GM11168 (cell line): ENCODE data around the gene AMFR.

Source experiments
- in situ Hi-C: fragments of 300-500 bp; cut with MboI; formaldehyde crosslinking; loops from one replicate; pipeline ENCODE4 v1.12.0; 2022; ENCODE audit warnings: low sequenced_read_pairs; ENCODE audit not compliant: unreplicated experiment

Gene AMFR

DNA sequence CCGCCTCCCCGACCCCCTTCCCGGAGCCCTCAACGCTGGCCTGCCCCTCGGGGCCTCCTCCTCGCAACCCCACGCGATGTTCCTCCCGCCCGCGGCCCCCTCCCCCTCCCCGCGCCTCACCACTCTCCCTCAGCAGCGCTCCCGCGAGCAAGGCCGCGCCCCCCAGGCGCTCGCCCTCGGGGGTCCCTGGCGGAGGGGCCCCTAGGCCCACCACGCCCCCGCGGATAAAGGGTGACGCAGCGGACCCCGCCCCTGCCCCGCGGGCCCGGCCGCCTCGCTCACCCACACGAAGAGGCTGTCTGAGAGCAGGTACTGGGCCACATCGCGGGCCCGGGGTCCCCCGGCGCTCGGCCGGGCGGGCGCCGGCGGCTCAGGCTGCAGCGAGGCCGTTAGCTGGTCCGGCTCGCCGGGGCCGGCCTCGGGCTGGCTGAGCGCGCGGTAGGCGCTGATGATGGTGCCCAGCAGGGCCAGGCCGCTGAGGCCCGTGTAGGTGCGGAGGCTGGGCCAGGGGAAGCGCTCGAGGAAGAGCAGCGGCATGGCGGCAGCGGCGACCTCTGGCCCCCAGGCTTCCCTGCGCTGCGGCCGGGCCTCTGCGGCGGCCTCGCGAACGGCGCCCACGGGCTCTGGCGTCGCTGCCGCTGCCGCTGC, 430 bp downstream of the AMFR start:
- in situ Hi-C loops: no loop called here

DNA sequence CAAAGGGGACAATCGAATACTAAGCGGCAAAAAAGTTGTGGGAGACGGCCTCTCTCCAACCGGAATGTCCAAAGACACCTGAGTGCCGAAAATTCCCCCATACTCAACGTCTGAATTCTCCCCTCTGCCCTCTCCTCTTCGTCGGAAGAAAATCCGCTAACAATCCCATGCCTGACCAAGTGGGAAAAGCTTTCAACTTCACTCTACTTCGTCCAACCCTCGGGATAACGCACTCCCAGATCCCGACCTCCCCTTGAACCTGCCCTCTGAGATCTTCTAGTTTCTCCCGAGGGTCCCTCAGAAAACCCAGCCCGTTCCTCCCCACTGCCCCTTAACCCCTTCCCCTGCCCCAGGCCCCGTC, 961 bp downstream of the AMFR start:
- in situ Hi-C loops: no loop called here

DNA sequence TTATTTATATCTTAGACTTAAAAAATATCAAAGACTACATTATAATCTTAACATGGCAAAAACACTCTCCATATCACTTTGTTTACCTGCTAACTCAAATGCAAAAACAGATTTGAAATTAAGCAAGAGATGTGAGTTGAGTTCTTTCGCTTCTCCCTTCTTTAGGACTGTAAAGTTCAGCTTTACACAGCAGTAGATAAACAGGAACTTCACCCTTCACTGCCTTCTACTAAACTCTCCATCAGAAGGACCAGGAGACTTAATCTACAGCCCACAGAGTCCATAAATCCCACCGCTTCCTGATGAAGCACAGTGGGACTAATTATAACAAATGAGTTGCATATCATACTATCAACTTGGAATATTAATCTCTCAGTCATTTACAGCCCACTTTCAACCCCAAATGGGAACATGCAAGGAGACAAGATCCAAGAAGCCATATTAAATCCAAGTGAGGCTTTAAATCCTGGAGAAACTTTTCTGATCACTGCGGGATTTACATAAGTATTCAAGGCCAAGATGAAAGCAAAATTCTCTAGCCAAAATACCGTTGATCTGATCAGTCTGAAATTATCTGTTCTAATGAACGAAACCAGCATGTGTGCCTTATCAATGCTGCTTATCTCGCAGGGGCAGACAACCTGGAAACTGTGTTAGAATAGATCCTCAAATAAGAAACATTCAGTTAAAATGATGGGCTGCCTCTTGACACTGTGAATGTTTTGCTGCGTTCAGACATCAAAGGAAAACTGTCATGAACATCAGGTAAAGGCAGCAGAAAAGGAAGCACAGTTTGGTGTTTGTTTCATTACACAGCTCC, 1.6 kb downstream of the AMFR start:
- in situ Hi-C loops: no loop called here

DNA sequence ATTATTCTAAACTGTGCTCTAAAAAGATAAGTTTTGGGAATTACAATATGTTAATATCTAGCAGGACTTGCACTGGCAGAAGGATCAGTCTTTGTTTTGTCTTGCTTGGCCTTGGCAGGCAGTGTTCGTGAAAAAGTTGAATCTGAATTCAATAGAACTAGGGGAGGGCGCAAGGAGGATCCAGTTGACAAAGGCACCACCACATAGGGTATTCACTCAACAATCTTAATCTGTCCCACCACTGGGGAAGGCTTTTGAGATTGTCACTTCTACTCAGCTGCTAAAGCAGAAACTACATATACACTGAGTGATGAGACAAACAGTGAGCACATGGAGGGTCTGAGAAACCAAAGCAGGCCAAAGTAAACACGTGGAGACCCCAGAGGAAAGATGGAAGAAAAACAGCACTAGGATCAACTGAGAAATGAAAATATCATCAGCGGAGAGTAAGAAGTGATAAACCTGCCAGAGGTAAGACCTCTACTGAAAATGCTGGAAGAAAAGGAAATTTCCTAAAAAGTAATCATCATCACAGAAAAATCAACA, 2.4 kb downstream of the AMFR start:
- in situ Hi-C loops: no loop called here

DNA sequence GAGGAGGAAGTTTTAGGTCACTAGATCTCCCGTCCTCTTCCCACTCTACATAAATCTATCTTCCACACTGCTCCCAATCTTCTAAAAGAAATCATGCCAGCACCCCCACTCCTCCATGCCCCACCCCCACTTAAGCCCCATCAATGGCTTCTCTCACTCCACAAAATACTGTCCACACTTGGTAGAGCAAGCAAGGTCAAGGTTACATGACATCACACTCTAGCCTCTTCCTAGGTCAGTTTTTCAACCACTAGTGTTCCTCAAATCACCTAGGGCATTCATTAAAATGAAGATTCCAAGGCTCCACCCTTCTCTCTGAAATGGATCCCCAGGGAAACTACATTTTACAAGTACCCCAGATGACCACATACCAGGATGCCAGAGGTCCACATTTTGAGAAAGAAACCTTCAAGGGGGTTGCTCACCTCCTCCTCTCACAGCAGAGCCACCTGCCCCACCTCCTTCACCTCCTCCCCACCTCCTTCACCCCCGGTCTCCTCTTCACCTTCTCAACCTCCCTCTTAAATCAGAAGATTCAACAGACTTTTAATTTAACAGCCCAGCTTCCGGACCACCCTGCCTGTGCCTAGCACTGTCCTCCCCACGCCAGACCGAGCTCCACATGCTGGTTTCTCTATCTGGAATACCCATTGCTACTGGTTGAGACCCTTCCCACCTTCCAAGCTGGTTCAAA, 3.2 kb downstream of the AMFR start:
- in situ Hi-C loops: no loop called here

DNA sequence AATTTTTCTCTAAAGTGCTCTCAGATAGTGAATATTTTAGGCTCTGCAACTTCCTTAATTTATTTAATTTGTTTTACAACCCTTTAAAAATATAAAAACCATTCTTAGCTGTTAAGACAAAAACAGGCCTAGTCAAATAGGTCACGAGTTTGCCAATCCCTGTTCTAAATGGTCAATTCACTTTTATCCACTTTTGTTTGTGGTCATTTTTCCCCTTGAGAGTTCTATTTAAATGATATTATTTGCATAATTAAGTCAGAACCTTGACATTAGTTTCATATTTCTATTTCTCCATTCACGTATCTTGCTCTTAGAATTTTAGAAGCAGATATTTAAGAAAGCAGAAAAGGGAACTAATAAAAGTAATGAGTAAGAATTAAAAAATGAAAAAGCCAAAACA, 4.0 kb downstream of the AMFR start:
- in situ Hi-C loops: no loop called here

DNA sequence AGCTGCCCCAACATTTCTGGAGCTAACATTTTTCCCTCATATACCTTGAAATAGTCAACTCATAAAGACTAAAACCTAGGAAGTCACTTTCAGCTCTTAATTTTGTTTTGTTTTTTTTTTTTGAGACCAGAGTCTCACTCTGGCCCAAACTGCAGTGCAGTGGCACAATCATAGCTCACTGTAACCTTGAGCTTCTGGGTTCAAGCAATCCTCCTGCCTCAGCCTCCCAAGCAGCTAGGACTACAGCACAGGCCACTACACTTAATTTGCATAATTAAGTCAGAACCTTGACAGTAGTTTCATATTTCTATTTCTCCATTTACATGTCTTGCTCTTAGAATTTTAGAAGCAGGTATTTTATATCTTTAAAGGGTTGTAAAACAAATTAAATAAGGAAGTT, 4.7 kb downstream of the AMFR start:
- in situ Hi-C loops: no loop called here

DNA sequence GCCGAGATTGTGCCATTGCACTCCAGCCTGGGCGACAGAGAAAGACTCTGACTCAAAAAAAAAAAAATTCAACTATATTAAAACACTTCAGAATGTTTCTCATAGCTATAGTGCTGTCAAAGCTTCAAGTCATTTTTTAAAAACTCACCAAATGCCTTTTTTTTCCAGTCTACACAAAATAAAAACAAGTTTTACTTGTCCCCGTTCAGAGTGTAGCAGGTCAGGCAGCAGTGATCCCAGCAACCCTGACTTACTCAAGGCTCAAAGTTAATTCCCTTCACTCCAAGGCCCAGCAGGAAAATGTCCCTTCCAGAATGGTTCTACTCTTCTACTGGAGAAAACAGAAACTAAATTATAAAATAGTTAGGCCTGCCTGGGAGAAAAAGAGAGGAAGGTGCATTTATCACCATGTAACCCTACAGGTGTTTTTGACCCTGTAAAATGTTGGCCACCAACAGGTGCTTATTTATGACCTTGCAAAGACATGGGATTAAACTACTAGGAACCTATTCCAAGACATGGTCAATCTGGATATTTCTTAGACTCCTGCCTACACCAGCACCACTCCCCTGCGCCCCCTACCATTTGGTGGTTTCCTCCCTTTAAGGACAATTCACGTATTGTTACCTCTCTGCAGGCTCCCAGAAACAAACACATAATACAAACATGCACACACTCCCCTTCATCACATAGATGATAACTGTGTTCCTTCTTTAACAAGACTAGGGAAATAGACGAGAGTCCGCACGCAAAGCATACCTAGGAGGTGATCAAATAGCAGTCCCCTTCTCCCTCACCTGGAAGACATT, 5.4 kb downstream of the AMFR start:
- in situ Hi-C loops: no loop called here

DNA sequence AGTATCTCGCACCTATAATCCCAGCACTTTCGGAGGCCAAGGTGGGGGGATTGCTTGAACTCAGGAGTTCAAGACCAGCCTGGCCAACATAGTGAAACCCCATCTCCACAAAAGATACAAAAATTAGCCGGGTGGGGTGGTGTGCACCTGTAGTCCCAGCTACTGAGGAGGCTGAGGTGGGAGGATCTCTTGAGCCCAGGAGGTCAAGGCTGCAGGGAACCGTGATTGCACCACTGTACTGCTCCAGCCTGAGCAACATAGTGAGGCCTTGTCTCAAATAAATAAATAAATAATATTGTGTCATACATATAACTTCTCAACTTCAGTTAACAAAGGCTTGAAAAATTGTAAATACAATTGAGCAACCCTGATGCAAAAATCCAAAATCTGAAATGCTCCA, 8.2 kb downstream of the AMFR start:
- in situ Hi-C loops: no loop called here

DNA sequence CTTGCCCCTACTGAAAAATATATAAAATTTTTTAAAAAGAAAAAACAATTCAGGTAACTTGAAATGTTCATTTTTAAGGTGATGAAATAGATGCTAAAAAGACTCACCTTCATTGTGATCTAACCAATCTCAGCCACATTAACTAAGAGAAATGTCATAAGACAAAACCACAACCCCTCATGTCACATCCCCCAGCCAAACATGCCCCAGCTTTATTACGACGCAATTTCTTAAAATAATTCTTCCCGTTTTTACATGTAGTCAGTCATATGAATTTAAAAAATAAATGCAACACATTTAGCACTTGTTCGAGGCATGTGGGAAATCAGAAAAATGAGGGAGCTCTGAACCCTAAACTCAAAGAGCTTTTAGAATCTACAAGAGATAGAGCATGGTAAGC, 9.5 kb downstream of the AMFR start:
- in situ Hi-C loops: no loop called here

DNA sequence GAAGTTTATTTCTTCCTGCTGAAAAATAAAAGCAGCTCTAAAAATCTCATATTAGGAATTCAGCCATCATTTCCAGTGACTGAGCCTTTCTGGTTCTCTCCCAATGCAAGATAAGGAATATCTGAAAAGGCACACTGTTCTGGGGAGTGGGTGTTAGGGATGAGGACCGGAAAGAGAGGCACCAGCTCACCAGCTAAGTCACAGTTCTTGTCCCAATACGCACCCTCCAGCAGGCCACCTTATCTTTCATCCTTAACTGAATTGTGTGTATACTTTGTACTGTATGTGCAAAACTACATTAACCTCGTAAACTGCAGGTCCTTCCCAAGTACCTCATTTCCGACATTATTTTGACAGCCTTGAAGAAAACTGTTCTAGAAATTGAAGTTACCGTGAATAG, 11.0 kb downstream of the AMFR start:
- in situ Hi-C loops: no loop called here

DNA sequence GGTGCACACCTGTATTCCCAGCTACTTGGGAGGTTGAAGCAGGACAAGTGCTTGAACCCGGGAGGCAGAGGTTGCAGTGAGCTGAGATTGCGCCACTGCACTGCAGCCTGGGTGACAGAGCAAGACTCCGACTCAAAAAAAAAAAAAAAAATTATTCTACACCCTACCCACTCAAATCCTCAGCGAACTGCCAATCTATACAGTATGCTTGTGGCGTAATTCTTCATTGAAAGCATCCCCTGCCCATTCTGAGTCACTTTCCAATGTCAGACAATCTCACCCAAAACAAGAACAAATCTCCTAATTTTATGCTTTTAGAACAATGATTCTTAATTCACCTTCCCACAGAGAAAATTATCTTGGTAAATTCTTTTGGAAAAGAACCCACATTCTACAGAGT, 12.0 kb downstream of the AMFR start:
- in situ Hi-C loops: no loop called here

DNA sequence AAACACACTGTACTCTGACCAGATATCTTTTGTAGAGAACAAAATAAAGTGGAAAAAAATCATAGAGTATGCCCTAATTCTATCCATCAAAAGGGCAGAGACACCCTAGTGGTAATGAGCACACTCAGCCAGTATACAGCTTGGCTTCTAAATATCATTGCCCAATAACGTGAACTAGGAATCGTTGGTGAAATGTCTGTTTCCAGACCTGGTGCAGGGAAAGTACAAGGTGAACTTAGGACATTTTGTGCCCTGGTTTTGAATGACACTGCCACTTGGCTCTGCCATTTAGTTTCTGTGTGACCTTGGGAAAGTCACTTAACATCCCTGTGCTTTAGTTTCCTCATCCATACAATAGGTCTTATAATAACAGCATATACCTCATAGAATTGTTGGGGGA, 13.7 kb downstream of the AMFR start:
- in situ Hi-C loops: no loop called here

DNA sequence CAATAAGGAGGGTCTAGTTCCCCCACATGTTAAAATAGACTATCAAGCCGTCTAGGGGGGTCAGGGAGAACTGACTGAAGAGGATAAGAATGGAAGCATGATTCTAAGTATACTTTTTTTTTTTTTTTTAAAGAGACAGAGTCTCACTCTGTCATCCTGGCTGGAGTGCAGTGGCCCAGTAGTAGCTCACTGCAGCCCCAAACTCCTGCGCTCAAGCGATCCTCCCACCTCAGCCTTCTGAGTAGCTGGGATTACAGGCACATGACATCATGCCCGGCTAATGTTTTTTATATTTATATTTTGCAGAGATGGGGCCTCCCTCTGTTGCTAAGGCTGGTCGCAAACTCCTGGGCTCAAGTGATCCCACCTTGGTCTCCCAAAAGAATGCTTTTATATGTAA, 14.2 kb downstream of the AMFR start:
- in situ Hi-C loops: no loop called here

DNA sequence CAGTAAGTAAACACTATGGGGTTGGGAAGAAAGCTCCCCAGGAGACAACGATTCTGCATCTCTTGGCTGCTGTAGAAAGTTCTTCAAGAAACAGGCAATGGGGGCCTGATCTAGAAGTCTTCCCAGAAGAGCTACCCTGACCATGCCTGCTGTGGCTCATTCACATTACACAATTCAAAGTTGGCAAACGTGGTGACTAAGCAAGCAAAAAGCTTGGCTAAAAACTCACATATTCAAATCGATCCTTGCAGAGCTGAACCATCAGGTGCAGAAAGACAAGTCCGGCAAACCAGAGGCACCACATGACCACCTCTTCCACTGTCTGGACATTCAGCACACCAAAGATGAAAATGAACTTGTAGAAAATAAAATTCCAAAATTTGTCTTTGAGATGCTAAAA, 16.1 kb downstream of the AMFR start:
- in situ Hi-C loops: no loop called here

DNA sequence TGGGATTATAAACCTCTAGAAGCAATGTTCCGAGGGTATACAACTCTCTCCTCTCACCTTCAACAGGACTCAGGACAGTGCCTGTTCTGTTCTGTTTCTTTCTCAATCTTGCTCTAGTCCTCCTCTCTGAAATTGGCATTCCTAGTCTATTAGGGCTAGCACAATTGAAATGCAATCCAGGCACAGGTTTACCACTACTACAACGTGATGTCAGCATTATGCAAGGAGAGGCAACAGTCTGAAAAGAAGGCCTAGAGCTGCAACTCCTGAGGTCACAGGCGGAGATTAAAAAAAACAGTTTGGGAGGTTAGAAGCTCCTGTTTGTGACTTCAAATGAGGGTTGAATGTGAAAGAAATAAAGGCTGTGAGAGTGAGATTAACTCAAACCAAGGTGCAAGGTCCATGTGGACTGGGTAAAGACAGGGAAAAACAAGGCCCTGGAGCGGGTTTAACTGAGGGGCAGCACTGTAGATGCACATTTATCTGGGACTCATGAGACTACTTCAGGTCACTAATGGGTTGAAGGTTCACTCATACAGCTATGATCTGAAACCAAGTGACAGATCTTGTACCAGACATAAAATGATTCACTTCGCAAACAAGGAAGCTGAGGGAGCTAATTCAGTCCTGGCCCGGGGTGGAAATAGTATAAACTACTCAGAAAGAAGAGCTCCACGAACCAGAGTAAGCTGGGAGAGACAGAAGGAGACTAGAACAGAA, 16.8 kb downstream of the AMFR start:
- in situ Hi-C loops: no loop called here

DNA sequence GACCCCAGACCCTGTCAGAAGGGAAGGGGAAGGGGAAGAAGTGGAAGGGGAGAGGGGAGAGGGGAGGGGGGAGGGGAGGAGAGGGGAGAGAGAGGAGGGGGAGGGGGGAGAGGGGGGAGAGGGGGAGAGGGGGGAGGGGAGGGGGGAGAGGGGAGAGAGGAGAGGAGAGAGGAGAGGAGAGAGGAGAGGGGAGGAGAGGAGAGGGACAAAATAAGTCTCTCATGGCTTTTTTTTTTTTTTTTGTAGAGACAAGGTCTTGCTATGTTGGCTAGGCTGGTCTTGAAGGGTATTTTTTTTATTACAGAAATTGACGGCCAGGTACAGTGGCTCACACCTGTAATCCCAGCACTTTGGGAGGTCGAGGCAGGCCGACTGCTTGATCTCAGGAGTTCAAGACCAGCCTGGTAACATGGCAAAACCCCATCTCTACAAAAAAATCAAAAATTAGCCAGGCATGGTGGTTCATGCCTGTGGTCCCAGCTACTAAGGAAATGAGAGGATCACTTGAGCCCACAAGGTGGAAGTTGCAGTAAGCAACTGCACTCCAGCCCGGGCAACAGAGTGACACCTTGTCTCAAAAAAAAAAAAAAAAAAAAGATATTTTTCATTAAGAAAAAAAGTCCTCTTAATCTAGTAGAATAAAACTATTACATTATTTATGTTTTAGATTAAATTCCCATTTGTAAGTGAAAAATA, 19.2 kb downstream of the AMFR start:
- in situ Hi-C loops: no loop called here

DNA sequence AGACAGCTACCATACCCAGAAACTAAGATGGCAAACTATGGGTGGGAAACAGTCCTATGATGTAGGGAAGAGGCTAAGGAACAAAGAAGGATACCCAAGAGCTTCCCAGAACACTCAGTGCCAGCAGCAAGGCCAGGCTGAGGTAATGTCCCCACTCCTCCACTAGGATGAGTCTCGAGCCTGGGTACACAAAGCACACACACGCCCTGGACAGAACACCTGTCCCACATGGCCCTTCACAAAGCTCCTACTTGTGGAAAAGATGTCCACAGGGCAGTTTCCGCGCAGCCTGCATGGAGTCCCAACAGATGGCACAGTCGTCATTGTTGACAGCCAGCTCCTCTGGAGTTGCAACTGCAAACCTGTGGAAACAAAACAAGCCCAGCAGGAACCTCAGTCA, 23.9 kb downstream of the AMFR start:
- in situ Hi-C loops: no loop called here

DNA sequence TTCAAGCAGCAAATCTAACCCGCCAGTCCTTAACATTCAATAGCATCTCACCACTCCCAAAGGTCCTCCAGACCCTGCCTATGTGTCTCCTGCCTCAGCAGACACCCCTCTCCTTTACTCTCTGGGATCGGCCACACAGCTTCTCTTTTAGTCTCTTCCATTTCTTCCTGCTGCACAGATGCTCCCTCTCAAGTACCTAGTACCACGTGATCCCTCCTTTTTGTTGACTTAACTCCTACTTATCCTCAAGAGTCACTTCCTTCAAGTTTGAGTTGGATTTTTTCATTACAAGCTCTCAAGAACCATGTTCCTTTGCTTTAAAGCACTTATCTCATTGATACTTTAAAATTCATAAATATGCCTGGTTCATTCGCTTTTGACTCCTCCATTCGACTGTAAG, 24.9 kb downstream of the AMFR start:
- in situ Hi-C loops: no loop called here
